Activated naive CD8-positive, alpha-beta T cell treated with anti-CD3 and anti-CD28 coated beads, Interleukin-2, amount 50 U/mL, for 24 hours (primary cell): Measurements from ENCODE around the gene TNS3.

Source experiments
- ATAC-seq: fragments of 150-1000 bp; cut with Tn5 transposase; one replicate; pipeline ENCODE4 v1.10.0; 2021
- DNase-seq: peaks from one replicate; pipeline ENCODE4 v3.0.0; 2021
- H3K27ac Mint-ChIP-seq: one replicate; pipeline ENCODE4 v1.8.0; 2021; ENCODE audit warnings: mild to moderate bottlenecking, mixed read lengths
- H3K27me3 Mint-ChIP-seq: one replicate; pipeline ENCODE4 v1.8.0; 2021; ENCODE audit warnings: mixed read lengths
- H3K36me3 Mint-ChIP-seq: one replicate; pipeline ENCODE4 v1.8.0; 2021; ENCODE audit warnings: low read depth, mixed read lengths
- H3K4me1 Mint-ChIP-seq: one replicate; pipeline ENCODE4 v1.8.0; 2021; ENCODE audit warnings: mixed read lengths
- H3K4me3 Mint-ChIP-seq: one replicate; pipeline ENCODE4 v1.8.0; 2021; ENCODE audit warnings: mild to moderate bottlenecking, moderate library complexity, mixed read lengths
- H3K9me3 Mint-ChIP-seq: one replicate; pipeline ENCODE4 v1.8.0; 2021; ENCODE audit warnings: mixed read lengths

TNS3 gene

DNA sequence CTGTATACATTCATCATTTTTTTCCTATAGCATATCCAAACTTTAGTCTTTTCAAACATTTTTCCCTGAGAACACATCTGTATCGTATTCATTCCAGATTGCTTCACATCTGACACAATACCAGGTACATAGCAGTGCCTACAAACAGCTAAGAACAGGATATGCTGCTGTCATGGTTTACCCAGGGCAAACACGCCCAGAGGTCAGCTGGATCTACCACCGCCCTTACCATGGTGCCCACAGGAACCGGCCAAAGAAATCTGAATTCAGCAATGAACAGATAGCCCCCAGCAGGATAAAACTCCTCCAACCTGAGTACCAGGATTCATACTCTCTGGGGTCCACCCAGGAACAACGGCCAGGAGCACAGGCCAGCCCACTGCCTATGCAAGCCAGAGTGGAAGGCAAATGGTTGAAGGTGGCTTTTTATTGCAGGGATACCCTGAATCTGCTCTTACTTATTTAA is 43.0 kb downstream of the TNS3 start:
- no peak for ATAC-seq
- H3K27me3 Mint-ChIP-seq: peaks cover 15% of the 10 kb centered on the region
- no peaks in the 10 kb centered on the region for H3K36me3 Mint-ChIP-seq
- H3K27ac Mint-ChIP-seq: no peak overlapping the region
- no peaks in the 10 kb centered on the region for H3K9me3 Mint-ChIP-seq
- H3K4me1 Mint-ChIP-seq: peaks cover 5% of the 10 kb centered on the region
- DNase-seq: no peak
- H3K4me3 Mint-ChIP-seq: no peak overlapping the region

DNA sequence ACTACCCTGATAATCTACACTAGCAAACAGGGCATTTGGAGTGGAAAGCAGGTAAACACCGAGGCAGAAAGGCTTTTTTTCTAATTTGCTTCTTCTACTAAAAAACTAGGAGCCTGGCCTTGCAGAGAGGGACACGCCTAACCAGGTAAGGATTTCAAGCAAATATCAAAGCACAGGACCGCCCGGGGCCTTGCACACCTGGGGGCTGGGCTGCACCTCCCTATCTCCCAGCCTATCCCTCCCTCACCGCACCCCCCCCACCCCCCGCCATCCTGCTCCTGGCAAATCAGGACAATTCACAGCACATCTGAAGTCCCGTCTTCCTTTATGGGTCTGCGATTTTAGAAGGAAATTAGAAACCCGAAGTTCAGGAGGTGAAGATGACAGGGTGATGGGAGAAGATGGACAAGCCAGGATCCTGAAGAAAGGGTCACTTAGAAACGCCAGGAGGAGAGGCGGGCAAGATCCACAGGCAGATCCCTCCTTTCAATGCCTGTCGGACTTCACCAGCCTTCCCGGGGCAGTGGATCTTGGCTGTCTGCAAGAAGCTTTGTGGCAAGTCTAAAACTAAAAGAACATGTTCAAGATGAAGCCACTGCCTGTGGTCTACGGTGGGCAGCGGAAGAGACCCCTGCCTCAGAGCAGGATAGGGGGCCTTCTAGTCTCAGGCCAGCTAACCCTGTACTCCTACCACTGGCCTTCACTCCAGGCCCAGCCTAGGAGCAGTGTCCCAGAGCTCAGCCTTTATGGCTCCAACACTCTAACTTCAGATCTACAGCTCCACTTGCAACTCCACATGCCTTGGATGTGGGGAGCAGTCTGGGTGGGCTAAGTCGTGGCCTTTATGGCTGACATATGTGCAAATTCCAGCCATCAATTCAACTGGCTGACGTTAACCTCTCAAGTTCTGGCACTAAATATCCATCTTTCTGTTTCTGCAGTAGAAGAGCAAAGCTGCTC is 43.9 kb downstream of the TNS3 start:
- Mint-ChIP-seq H3K9me3 (no peaks in the 10 kb centered on the region), H3K27me3 (peaks cover 15% of the 10 kb centered on the region)
- DNase-seq: no peak

DNA sequence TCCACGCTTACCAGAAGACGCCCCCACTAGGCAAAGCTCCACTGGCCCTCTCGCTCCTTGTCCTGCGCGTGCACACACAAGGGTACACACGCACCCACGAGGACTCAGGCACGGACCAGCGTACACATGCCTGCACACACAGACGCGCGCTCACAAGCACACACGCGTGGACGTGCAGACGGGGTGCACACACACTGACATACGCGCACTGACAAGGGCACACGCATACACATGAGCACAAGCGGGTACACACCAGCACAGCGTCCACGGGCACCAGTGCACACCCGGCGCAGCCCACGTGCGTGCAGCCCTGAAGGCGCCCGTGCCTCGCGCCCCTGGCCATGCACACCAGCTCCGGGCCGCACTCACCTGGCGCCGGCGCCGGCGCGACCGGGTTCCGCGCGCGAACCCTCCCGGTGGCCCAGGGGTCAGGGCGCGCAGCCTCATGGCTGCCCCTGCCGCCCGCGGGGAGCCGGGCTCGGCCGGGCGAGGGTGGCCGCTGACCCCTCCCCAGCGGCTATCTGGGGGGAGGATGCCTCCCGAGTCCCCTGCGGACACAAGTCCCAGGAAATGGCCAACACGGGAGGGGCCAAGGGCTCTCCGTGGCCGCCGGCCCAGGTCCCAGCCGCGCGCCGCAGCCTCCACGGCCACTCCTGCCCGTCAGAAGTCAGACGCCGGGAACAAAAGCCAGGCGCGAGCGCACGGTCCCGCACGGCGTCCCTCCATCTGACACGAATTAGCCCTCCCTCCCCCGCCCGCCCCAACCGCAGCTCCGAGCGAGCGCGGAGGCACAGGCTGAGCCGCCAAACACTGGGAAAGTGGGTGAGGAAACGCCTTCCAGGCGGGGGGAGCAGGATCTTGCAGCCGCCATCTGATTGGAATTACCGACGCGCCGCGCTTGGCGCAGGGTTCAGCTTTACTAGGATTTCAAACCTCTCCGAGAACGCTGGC is 45.0 kb downstream of the TNS3 start:
- H3K4me3 Mint-ChIP-seq: no peak overlapping the region
- H3K4me1 Mint-ChIP-seq: no peaks in the 10 kb centered on the region
- H3K27ac Mint-ChIP-seq: no peak overlapping the region
- DNase-seq (no peak), ATAC-seq (peak; percentile 24)
- H3K36me3 Mint-ChIP-seq: no peaks in the 10 kb centered on the region
- no peaks in the 10 kb centered on the region for H3K9me3 Mint-ChIP-seq
- H3K27me3 Mint-ChIP-seq: peaks cover 15% of the 10 kb centered on the region

More for the DNA sequence above, 43.9 kb downstream of the TNS3 start:
- H3K27ac Mint-ChIP-seq: no peak overlapping the region
- ATAC-seq: no peak
- H3K4me3 Mint-ChIP-seq: no peak overlapping the region
- H3K4me1 Mint-ChIP-seq: no peaks in the 10 kb centered on the region
- H3K36me3 Mint-ChIP-seq: no peaks in the 10 kb centered on the region

DNA sequence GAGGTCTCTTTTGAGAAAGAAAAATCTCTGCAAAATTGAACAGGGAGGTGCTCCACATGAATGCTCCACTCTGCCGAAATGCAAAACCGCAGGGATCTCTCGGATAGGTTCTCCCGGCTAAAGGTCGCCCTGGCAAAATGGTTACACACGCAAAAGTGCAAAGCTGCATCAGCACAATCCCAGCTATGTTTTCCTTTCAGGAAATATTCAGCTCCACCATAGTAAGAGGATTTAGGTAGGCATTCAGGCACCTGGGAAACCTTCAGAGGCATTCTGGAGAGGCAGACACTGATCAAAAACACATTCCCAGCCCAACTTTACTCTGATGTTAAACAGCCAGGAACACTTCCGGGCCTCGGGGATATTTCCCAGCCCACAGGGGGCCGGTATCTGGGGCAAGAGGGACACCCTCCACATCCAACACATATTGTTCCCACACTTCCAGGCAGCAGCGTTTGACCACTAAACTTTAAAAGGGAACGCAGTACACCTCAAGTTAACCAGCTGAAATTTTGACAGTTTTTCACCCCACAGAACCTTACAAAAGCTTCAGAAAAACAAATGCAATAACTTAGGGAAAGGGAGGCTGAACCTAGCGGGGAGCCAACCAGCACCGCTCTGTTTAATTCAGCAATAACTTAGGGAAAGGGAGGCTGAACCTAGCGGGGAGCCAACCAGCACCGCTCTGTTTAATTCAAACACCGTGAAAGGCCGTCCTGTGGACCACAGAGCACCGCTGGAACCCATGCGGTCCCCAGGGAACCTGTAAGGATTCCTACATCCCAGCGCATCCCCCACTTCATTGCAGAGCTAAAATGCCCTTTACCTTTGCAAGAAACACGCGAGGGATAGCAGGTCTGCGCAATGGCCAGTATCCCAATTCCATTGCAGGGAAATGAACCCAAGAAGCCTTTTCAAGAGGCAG is 45.9 kb downstream of the TNS3 start:
- Mint-ChIP-seq H3K4me3 (no peak overlapping the region), H3K27me3 (peaks cover 15% of the 10 kb centered on the region), H3K27ac (no peak overlapping the region), H3K36me3 (no peaks in the 10 kb centered on the region), H3K9me3 (no peaks in the 10 kb centered on the region), H3K4me1 (no peaks in the 10 kb centered on the region)
- ATAC-seq (no peak), DNase-seq (no peak)

DNA sequence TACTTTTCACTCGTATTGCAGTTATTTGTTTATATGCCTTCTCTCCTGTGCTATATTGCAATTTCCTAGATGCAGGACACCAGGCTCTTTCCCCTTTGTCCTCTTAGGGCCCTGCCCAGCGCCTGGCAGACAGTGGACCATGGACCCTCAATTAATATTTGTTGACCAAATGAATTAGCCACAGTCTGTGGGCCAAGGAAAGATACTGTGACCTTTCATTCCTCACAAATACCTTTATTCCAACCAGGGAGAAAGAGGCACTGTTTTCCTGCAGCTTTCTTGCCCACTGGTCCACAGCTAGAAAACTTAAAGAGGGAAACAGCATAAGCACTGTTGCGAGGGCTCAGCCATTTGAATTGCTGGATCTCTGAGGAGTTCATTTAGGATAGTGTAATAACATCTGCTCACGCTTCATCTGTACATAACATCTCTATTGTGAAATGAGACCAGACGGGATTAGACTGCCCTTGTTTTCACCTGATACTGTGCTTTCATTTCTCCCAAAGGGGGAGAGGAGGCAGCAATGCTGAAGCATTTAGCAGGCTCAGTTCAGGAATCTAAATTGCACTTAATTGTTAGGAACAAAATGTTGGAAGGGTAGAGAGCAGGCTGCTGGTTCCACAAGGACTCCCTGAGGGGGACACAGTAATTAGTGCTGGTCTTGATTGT is 46.7 kb downstream of the TNS3 start:
- ATAC-seq (no peak), DNase-seq (no peak)
- no peak overlapping the region for H3K27ac Mint-ChIP-seq
- no peak overlapping the region for H3K4me3 Mint-ChIP-seq
- no peaks in the 10 kb centered on the region for H3K36me3 Mint-ChIP-seq
- H3K9me3 Mint-ChIP-seq: peaks cover 1% of the 10 kb centered on the region
- H3K27me3 Mint-ChIP-seq: peaks cover 15% of the 10 kb centered on the region
- no peaks in the 10 kb centered on the region for H3K4me1 Mint-ChIP-seq

DNA sequence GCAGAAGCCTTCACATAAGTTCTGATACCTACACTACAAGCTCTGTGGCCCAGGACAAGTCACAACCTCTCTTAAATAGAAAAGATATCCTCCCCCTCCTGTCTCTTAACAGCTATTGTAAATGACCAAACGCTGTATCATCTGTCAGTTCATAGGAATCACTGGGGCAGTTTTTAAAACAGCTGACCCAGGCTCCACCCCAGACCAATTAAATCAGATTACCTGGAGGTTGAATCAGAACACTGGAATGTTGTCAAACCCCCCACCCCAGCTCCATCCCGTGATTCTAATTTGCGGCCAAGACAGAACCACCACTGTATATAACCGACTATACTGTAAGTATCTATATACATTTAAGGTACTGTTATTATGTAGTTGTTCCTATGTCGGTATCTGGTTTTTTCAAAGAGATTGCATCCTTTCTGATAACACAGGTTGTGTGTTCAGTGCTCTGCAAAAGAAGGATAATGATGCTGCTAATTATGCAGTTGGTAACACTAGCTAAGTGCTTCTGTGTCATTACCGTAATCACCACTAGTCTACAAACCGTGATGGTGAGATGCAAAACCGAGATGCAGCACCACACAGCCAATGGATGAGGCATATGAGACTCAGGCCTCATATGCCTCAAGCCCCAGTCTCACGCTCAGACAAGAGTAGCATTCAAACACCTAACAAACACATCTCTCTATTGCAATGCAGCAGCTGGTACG is 47.4 kb downstream of the TNS3 start:
- Mint-ChIP-seq H3K27ac (no peak overlapping the region), H3K36me3 (no peaks in the 10 kb centered on the region), H3K4me3 (no peak overlapping the region), H3K9me3 (peaks cover 3% of the 10 kb centered on the region), H3K4me1 (no peaks in the 10 kb centered on the region), H3K27me3 (peaks cover 15% of the 10 kb centered on the region)
- ATAC-seq: no peak
- DNase-seq: no peak

DNA sequence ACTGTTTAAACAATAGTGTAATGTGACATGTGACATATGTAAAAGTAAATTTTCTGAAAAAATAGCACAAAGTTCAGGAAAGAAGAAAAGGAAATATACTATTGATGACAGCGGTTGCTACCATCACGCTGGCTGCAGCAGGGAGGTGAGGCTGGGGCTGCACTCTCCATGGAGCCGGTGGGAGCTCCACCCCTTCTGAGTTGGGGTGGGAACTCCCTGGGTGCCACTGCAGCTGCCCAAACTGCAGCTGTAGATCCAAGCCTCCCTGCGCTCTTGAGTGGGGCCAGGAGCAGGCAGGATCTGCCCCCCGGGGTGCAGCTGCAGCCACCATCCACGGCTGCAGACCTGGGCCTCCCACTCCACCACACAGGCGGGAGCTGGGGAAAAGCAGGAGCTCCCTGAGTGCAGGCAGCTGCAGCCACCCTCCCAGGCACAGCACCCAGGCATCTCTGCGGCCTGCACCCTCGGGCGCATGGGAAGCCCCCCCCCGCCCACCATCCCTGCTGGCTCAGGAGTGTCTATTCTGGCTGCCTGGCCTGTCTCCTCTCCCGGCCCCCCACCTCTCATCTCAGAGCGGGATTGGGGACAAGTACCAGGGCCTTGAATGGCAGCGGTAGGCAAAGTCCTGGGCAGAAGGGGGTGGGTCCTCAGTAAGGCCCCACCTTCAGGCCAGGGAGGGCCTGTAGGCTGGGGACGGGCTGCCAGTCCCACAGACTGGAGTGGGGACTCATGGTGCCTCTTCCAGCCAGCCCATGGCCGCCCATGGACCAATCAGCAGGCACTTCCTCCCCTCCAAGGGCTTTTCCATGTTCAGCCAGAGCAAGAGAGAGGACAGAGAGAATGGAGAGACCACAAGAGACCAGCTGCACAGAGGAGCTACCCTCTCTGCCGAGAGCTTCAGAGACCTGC is 50.1 kb downstream of the TNS3 start:
- DNase-seq: no peak
- no peak overlapping the region for H3K4me3 Mint-ChIP-seq
- peaks cover 3% of the 10 kb centered on the region for H3K9me3 Mint-ChIP-seq
- ATAC-seq: no peak
- no peaks in the 10 kb centered on the region for H3K4me1 Mint-ChIP-seq
- H3K36me3 Mint-ChIP-seq: no peaks in the 10 kb centered on the region
- H3K27me3 Mint-ChIP-seq: peaks cover 7% of the 10 kb centered on the region
- H3K27ac Mint-ChIP-seq: no peak overlapping the region

DNA sequence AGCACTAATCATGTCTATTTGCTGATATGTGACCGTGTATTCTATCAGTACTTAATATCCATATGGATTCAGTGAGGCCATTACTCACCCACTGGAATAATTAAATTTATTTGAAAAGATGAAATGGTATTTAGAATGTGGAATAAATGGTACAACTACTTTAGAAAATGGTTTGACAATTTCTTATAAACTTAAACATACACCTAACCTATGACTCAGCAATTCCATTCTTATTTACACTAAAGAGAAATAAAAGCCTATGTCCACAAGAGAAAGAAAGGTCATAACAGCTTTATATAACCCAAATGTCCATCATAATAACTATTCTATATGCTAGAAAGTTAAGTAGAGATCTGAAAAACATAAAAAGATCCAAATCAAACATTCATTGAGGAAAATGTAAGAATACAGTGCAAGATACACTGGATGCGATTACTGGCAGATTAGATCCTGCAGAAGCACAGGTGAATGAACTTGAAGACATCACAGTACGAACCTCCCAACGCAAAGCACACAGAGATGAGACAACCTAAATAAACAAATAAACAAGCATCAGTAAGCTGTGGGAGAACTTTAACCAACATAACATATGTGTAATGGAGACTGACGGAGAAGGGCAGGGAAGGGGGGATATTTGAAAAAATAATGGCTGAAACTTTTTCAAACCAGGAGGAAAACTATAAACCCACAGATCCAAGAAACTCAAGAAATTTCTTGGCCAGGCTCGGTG is 51.9 kb downstream of the TNS3 start:
- Mint-ChIP-seq H3K27ac (no peak overlapping the region), H3K4me1 (no peaks in the 10 kb centered on the region), H3K9me3 (peaks cover 3% of the 10 kb centered on the region), H3K27me3 (no peaks in the 10 kb centered on the region), H3K36me3 (no peaks in the 10 kb centered on the region), H3K4me3 (no peak overlapping the region)
- no peak for DNase-seq
- no peak for ATAC-seq

DNA sequence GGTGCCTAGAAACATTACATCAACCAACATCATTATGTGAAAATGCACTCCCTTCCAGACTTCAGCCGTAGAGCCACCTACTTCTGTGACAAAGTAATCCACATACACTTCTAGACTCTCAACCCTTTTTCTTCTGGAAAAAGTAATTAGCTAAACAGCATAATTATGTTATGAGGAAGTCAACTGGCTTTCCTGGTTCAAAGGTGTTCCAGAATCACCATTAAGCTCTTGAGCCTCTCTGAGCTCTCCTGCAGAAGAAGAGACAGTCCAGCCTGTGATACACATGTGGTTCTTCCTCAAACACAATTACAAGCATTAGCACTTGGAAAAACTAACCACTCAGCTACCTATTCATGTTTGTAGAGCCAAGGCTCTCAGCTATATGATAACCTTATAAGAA is 52.5 kb downstream of the TNS3 start:
- H3K27me3 Mint-ChIP-seq: no peaks in the 10 kb centered on the region
- H3K9me3 Mint-ChIP-seq: peaks cover 3% of the 10 kb centered on the region
- no peak for DNase-seq
- no peak overlapping the region for H3K4me3 Mint-ChIP-seq
- no peak for ATAC-seq
- H3K27ac Mint-ChIP-seq: no peak overlapping the region
- no peaks in the 10 kb centered on the region for H3K36me3 Mint-ChIP-seq
- no peaks in the 10 kb centered on the region for H3K4me1 Mint-ChIP-seq

DNA sequence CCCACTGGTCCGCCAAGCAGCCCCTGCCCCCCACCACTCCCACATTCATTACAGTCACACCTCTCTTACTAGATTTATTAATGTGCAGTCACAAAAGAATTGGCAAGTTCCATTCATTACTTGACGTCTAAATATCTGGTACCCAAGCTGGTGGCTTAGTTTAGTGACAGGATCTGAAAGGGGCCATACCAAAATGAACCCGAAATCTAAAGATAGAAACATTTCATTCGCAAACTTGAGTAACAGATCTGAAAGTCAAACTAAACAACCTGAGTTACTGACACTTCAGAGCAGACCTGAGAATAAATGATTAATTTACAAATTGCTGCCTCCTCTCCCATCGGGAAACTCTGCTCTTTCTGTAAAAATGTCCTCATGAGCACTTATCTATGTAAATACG is 53.4 kb downstream of the TNS3 start:
- no peak for ATAC-seq
- Mint-ChIP-seq H3K36me3 (no peaks in the 10 kb centered on the region), H3K4me3 (no peak overlapping the region), H3K4me1 (no peaks in the 10 kb centered on the region), H3K9me3 (peaks cover 3% of the 10 kb centered on the region), H3K27ac (no peak overlapping the region), H3K27me3 (no peaks in the 10 kb centered on the region)
- DNase-seq: no peak

DNA sequence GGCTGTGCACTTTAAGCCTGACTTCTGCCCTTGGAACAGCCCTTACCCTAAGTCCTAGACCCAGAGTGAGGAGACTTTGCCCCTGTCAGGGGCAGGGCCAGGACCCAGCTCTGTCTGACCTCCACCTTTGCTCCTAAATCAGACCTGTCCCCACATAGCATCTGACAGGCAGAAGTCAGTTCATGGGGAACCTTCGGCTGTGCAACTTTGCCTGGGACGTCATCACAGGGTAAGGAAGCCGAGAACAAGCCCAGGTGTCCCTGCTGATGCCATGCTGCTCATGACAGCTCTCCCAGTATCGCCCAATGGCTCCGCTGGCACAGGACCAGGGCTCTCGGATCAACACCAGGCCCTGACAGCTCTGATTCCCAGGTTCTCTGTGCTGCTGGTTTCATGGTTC is 55.4 kb downstream of the TNS3 start:
- Mint-ChIP-seq H3K9me3 (peaks cover 3% of the 10 kb centered on the region), H3K4me1 (no peaks in the 10 kb centered on the region), H3K27me3 (no peaks in the 10 kb centered on the region), H3K4me3 (no peak overlapping the region), H3K36me3 (no peaks in the 10 kb centered on the region), H3K27ac (no peak overlapping the region)
- DNase-seq (no peak), ATAC-seq (no peak)

DNA sequence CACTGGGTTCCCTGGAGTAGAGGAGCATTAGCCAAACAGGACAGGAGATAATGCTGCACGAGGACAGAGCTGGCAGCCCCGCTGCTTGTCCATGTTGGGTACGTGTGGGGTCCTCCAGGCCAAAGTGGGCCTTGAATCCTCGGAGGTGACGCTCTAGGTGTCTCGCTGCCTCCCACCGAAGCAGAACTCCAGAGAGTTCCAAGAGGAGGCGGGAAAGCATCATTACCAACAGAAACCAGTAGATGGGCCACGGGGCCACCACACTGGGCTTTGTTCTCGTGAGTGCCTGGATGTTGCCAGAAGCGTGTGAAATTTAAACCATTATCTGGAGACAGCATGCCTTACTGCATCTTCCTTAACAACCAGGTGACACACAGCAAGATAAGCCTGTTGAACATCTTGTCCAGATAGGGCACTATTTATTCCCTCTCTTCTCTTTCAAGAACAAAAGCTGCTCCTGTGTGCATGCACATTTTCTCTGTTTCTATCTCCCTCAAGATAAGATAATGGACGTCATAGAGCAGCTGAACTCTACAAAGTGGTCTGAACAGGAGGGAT is 56.8 kb downstream of the TNS3 start:
- H3K36me3 Mint-ChIP-seq: no peaks in the 10 kb centered on the region
- H3K4me3 Mint-ChIP-seq: no peak overlapping the region
- no peaks in the 10 kb centered on the region for H3K4me1 Mint-ChIP-seq
- H3K9me3 Mint-ChIP-seq: peaks cover 2% of the 10 kb centered on the region
- H3K27me3 Mint-ChIP-seq: no peaks in the 10 kb centered on the region
- ATAC-seq (no peak), DNase-seq (no peak)
- no peak overlapping the region for H3K27ac Mint-ChIP-seq
